Activated naive CD8-positive, alpha-beta T cell treated with anti-CD3 and anti-CD28 coated beads, Interleukin-2, amount 10 ng/mL, durations not matched to agents 7 days and 5 days (primary cell): ENCODE data around the gene PLAAT5. TPM values are rescaled to one million over a fixed set of nuclear protein-coding genes. Genes with fewer than 3 reads are reported as not detected.
"Not testable (repeated sequence)": the region's sequence is repeated elsewhere in the genome, so short reads cannot be mapped to it uniquely, and the experiment has no call there.

Experiments
- ATAC-seq: fragments of 150-1000 bp; cut with Tn5 transposase; one replicate; pipeline ENCODE4 v1.10.0; 2021; ENCODE audit warnings: low read depth, moderate library complexity
- POLR2A ChIA-PET: fragments of 350-600 bp; sonication (Branson Sonifier 250); formaldehyde crosslinking; loops from one replicate; lab custom pipeline; 2021; ENCODE audit warnings: antibody characterized with exemption; lab: Charles Lee
- DNase-seq: peaks from one replicate; pipeline ENCODE4 v3.0.0; 2021
- H3K27ac Mint-ChIP-seq: one replicate; pipeline ENCODE4 v1.8.0; 2022; ENCODE audit warnings: mild to moderate bottlenecking, mixed read lengths
- H3K27me3 Mint-ChIP-seq: one replicate; pipeline ENCODE4 v1.8.0; 2022; ENCODE audit warnings: mild to moderate bottlenecking, moderate library complexity, mixed read lengths
- H3K36me3 Mint-ChIP-seq: one replicate; pipeline ENCODE4 v1.8.0; 2021; ENCODE audit warnings: mild to moderate bottlenecking, mixed read lengths
- H3K4me1 Mint-ChIP-seq: one replicate; pipeline ENCODE4 v1.8.0; 2021; ENCODE audit warnings: mixed read lengths
- H3K4me3 Mint-ChIP-seq: one replicate; pipeline ENCODE4 v1.8.0; 2022; ENCODE audit warnings: mild to moderate bottlenecking, moderate library complexity, mixed read lengths
- H3K9me3 Mint-ChIP-seq: one replicate; pipeline ENCODE4 v1.8.0; 2021; ENCODE audit warnings: mixed read lengths
- total RNA-seq, 2 experiments: library from RNA; stranded (reverse); gene quantifications; one replicate each; pipeline ENCODE4 v1.2.3, GENCODE V29; 2021

The PLAAT5 gene
- total RNA-seq, 2 experiments from 2014 or later = 0.43 to 0.44 TPM

GRCh38 chr11:63445118-63445517 is 45.8 kb downstream of the PLAAT5 start:
- Mint-ChIP-seq H3K36me3 (no peaks in the 10 kb centered on the region), H3K9me3 (peaks cover 4% of the 10 kb centered on the region), H3K27me3 (peaks cover 3% of the 10 kb centered on the region), H3K27ac (no peak overlapping the region), H3K4me1 (peaks cover 7% of the 10 kb centered on the region), H3K4me3 (no peak overlapping the region)
- DNase-seq (no peak), ATAC-seq (no peak)
- POLR2A ChIA-PET = no interaction called here

GRCh38 chr11:63444160-63444559 is 46.8 kb downstream of the PLAAT5 start:
- Mint-ChIP-seq H3K4me1 (peaks cover 7% of the 10 kb centered on the region), H3K9me3 (peaks cover 4% of the 10 kb centered on the region), H3K27me3 (no peaks in the 10 kb centered on the region), H3K36me3 (no peaks in the 10 kb centered on the region), H3K27ac (no peak overlapping the region), H3K4me3 (no peak overlapping the region)
- POLR2A ChIA-PET = no interaction called here
- DNase-seq (no peak), ATAC-seq (no peak)

- POLR2A ChIA-PET = no interaction called here
- ATAC-seq (no peak), DNase-seq (no peak)
- Mint-ChIP-seq H3K27ac (no peak overlapping the region), H3K4me3 (no peak overlapping the region), H3K36me3 (no peaks in the 10 kb centered on the region), H3K27me3 (no peaks in the 10 kb centered on the region), H3K4me1 (peaks cover 7% of the 10 kb centered on the region), H3K9me3 (peaks cover 4% of the 10 kb centered on the region)
These were observed 47.3 kb downstream of the PLAAT5 start for GRCh38 chr11:63443714-63444113.

- H3K27ac Mint-ChIP-seq, H3K4me1 Mint-ChIP-seq, POLR2A ChIA-PET, H3K9me3 Mint-ChIP-seq, DNase-seq, ATAC-seq, H3K4me3 Mint-ChIP-seq, H3K36me3 Mint-ChIP-seq: not testable (repeated sequence)
- H3K27me3 Mint-ChIP-seq = peaks cover 15% of the 10 kb centered on the region
These were observed 55.1 kb downstream of the PLAAT5 start for GRCh38 chr11:63435831-63436230.

GRCh38 chr11:63435351-63435750 is 55.6 kb downstream of the PLAAT5 start:
- POLR2A ChIA-PET, H3K4me3 Mint-ChIP-seq, H3K36me3 Mint-ChIP-seq, DNase-seq, ATAC-seq, H3K9me3 Mint-ChIP-seq, H3K27ac Mint-ChIP-seq, H3K4me1 Mint-ChIP-seq: not testable (repeated sequence)
- peaks cover 15% of the 10 kb centered on the region for H3K27me3 Mint-ChIP-seq

GRCh38 chr11:63430731-63431130 is 60.2 kb downstream of the PLAAT5 start:
- ATAC-seq, H3K9me3 Mint-ChIP-seq, H3K4me1 Mint-ChIP-seq, POLR2A ChIA-PET, DNase-seq, H3K27ac Mint-ChIP-seq, H3K4me3 Mint-ChIP-seq, H3K36me3 Mint-ChIP-seq: not testable (repeated sequence)
- peaks cover 20% of the 10 kb centered on the region for H3K27me3 Mint-ChIP-seq

GRCh38 chr11:63427971-63428508 is 62.9 kb downstream of the PLAAT5 start:
- no peak overlapping the region for H3K27ac Mint-ChIP-seq
- H3K27me3 Mint-ChIP-seq = peaks cover 14% of the 10 kb centered on the region
- DNase-seq (no peak), ATAC-seq (no peak)
- no peaks in the 10 kb centered on the region for H3K36me3 Mint-ChIP-seq
- peaks cover 2% of the 10 kb centered on the region for H3K9me3 Mint-ChIP-seq
- no peak overlapping the region for H3K4me3 Mint-ChIP-seq
- POLR2A ChIA-PET = no interaction called here
- H3K4me1 Mint-ChIP-seq = no peaks in the 10 kb centered on the region

GRCh38 chr11:63417174-63417852 is 73.7 kb downstream of the PLAAT5 start:
- ATAC-seq (no peak), DNase-seq (no peak)
- no peaks in the 10 kb centered on the region for H3K27me3 Mint-ChIP-seq
- no peaks in the 10 kb centered on the region for H3K36me3 Mint-ChIP-seq
- no peaks in the 10 kb centered on the region for H3K4me1 Mint-ChIP-seq
- no peak overlapping the region for H3K4me3 Mint-ChIP-seq
- POLR2A ChIA-PET = no interaction called here
- no peak overlapping the region for H3K27ac Mint-ChIP-seq
- H3K9me3 Mint-ChIP-seq = no peaks in the 10 kb centered on the region

Other genes with a start within 250 kb of the PLAAT5 start
- not detected for gene SLC22A25, start 247.6 kb downstream of the PLAAT5 start, total RNA-seq
- not detected for gene SLC22A9, start 121.4 kb downstream of the PLAAT5 start, total RNA-seq
- gene LGALS12, start 14.9 kb upstream of the PLAAT5 start, total RNA-seq = not detected
- 100 to 1,000 TPM; 156 to 158 TPM for gene PLAAT4, start 45.6 kb upstream of the PLAAT5 start, total RNA-seq
- under 1 TPM in 1 of 2 experiments, not detected in 1; 0.58 TPM for gene PLAAT2, start 72.2 kb upstream of the PLAAT5 start, total RNA-seq
- gene PLAAT3, start 123.3 kb upstream of the PLAAT5 start, total RNA-seq = 10 to 100 TPM; 15.8 to 17.3 TPM
- 10 to 100 TPM; 36.7 to 38.1 TPM for gene ATL3, start 180.2 kb upstream of the PLAAT5 start, total RNA-seq
- 10 to 100 TPM; 50.8 to 51.1 TPM for gene RTN3, start 190.3 kb upstream of the PLAAT5 start, total RNA-seq